Thymus (tissue), 11 donors: ENCODE measurements around the gene NOTCH4. TPM values are rescaled to one million over a fixed set of nuclear protein-coding genes. Genes with fewer than 3 reads are reported as not detected.
"Not testable (repeated sequence)": the region's sequence is repeated elsewhere in the genome, so short reads cannot be mapped to it uniquely, and the experiment has no call there.

Experiments used
- DNase-seq, 9 donors: peaks; one replicate each; pipeline ENCODE4 v3.0.0-alpha.2; 2013; ENCODE audit warnings: low spot score in 9 of 9, low read depth in 6 of 9, missing footprints in 1 of 9
- H3K27ac ChIP-seq, 2 donors: one replicate each; pipeline ENCODE4 v1.5.1; 2013; ENCODE audit warnings: control low read depth in 1 of 2, low read depth in 1 of 2, low read length in 1 of 2, mild to moderate bottlenecking in 1 of 2, moderate library complexity in 1 of 2
- H3K27me3 ChIP-seq, 2 donors: one replicate each; pipeline ENCODE4 v1.5.1; 2013; ENCODE audit warnings: low read length in 1 of 2; ENCODE audit not compliant: control insufficient read depth in 2 of 2, insufficient read depth in 1 of 2
- H3K36me3 ChIP-seq, 2 donors: one replicate each; pipeline ENCODE4 v1.5.1; 2013; ENCODE audit warnings: low read length in 1 of 2, mild to moderate bottlenecking in 1 of 2, moderate library complexity in 1 of 2; ENCODE audit not compliant: control insufficient read depth in 2 of 2, insufficient read depth in 2 of 2
- H3K4me1 ChIP-seq, 2 donors: one replicate each; pipeline ENCODE4 v1.5.1; 2013; ENCODE audit warnings: low read length in 2 of 2; ENCODE audit not compliant: control insufficient read depth in 2 of 2, insufficient read depth in 2 of 2
- H3K4me3 ChIP-seq, 2 donors: one replicate each; pipeline ENCODE4 v1.5.1; 2013; ENCODE audit warnings: low read length in 2 of 2, control low read depth in 1 of 2, mild to moderate bottlenecking in 1 of 2
- H3K9me3 ChIP-seq, 2 donors: one replicate each; pipeline ENCODE4 v1.5.1; 2013; ENCODE audit warnings: low read length in 1 of 2, mild to moderate bottlenecking in 1 of 2; ENCODE audit not compliant: control insufficient read depth in 2 of 2, insufficient read depth in 1 of 2
- WGBS: extraction: QIAGEN DNeasy Blood & Tissue Kit; methylation state at CpG from one replicate; pipeline ENCODE4 v1.1.7; 2013; 5-methylcytosine and 5-hydroxymethylcytosine counted together
- polyA plus RNA-seq: library from polyadenylated mRNA; stranded (reverse); fragments of 200-250 nt; gene quantifications from one replicate; pipeline ENCODE4 v1.2.3, GENCODE V29; 2013
- total RNA-seq: library from RNA; stranded (reverse); fragments of 120-200 nt; gene quantifications from one replicate; pipeline ENCODE4 v1.2.4, GENCODE V29; 2013
- donor health status: healthy.

The NOTCH4 gene
- total and polyA plus RNA-seq, 2 donors: 2.5 to 32.7 TPM

DNA sequence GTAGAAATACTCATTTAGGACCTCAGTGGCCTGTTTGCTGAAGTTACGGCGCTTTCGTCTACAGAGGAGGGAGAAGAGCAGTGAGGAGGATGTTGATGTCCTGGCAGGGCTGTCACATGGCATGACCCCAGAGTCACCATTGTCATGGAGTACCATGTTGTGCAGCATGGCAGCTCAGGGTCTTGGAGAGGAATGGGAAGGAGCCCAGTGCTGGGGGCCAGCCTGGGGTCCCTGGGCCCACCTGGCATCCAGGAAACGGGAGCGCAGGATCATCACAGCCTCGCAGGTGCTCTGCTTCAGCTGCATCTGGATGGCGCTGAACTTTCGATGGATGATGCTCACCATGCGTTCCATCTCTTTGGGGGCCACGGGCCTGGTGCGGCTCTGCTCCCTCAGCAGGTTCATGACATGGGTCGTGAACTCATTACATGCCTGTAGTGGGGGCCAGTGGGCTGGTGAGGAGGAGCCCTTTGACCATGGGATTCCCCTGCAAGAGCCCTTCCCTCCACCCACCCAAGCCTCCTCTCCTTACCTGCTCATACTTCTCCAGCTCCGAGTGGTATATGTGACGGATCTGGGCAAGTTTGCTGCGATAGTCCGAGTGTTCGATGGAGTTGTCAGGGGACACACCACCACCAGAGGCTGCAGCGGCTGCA lies 36.0 kb downstream of the NOTCH4 start:
- DNase-seq, H3K27ac ChIP-seq, H3K27me3 ChIP-seq, H3K9me3 ChIP-seq: not testable (repeated sequence)
- Histone ChIP-seq H3K4me3 (peak overlapping the region in 1 of 2 donors; percentile 97), H3K4me1 (peaks cover 26 to 59% of the 10 kb centered on the region in 2 donors), H3K36me3 (peaks cover 50 to 60% of the 10 kb centered on the region in 2 donors)
- 90% methylated on average over 18 of the region's 18 CpGs for WGBS

DNA sequence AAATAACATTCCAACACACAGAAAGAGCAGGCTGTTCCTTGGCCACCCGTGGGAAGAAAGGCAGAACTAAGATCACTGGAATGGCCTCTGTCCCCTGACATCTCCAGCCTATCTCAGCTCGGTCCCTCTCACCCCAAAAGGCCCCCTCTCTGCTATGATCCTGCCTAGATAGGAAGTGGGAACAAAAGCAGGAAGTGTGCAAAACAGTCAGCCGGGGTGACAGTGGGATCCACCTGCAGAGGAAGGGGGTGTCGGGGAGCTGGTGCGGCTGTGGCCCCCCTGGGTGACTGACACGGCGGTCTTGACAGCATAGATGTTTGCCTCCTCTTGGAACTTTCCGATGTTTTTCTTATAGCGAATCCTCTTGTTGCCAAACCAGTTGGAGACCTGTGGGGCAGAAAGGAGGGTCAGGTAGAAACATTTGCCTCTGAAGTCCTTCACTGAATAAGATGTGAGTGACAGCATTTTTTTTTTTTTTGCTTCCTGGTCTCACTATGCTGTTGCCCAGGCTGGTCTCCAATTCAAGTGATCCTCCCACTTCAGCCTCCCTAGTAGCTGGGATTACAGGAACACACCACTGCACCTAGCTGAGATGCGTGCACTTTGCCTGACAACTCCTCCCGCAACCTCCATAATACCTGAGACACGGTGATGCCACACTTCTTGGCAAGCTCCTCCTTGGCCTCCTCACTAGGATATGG lies 36.7 kb downstream of the NOTCH4 start:
- Histone ChIP-seq H3K4me3 (no peak overlapping the region), H3K27ac (peak overlapping the region; percentile 68), H3K36me3 (peaks cover 57 to 67% of the 10 kb centered on the region in 2 donors), H3K9me3 (peaks cover 1 to 8% of the 10 kb centered on the region in 2 donors), H3K27me3 (no peaks in the 10 kb centered on the region), H3K4me1 (peaks cover 26 to 58% of the 10 kb centered on the region in 2 donors)
- WGBS: 37% methylated on average over 12 of the region's 12 CpGs
- DNase-seq: no peak

GRCh38 chr6:32186151-32186840 lies 37.6 kb downstream of the NOTCH4 start:
- H3K36me3 ChIP-seq: peaks cover 58 to 73% of the 10 kb centered on the region in 2 donors
- 85% methylated on average over 10 of the region's 10 CpGs for WGBS
- H3K4me1 ChIP-seq: peaks cover 26 to 49% of the 10 kb centered on the region in 2 donors
- not testable (repeated sequence) for DNase-seq, H3K9me3 ChIP-seq, H3K27me3 ChIP-seq, H3K4me3 ChIP-seq
- peak overlapping the region; percentile 68 for H3K27ac ChIP-seq

DNA sequence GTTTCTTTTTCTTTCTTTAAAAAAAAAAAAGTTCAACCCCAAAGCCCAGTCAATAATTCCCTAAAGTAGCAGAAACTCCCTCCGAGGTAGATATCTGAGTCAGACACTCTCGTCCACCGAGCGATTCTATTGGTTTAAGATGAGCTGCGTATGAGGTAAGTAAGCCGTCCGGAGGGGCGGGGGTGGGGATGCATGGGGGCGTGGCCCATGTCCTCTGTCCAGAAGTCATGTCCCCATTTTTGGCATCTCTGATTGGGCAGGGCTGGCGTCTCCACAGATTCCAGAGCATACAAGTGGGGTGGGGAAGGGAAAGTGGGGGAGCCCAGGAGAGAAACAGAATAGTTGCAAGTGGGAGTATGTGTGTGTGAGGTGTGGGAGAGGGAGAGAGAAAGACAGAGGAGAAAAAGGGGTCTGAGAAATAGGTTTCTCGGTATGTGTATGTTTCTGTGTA lies 38.2 kb downstream of the NOTCH4 start:
- H3K27me3 ChIP-seq, H3K4me3 ChIP-seq, DNase-seq, H3K9me3 ChIP-seq: not testable (repeated sequence)
- WGBS: 87% methylated on average over 11 of the region's 11 CpGs
- H3K36me3 ChIP-seq: peaks cover 61 to 74% of the 10 kb centered on the region in 2 donors
- peak overlapping the region in 1 of 2 donors; percentile 11 for H3K27ac ChIP-seq
- H3K4me1 ChIP-seq: peaks cover 22 to 43% of the 10 kb centered on the region in 2 donors

- H3K4me3 ChIP-seq: no peak within 1 kb of the TSS
- peaks cover 1 to 2% of the 10 kb centered on the region in 2 donors for H3K9me3 ChIP-seq
- H3K4me1 ChIP-seq: peaks cover 28 to 46% of the 10 kb centered on the region in 2 donors
- DNase-seq: no peak
- H3K36me3 ChIP-seq: peaks cover 66 to 85% of the 10 kb centered on the region in 2 donors
- 97% methylated on average over 6 of the region's 6 CpGs for WGBS
- no peak within 1 kb of the TSS for H3K27ac ChIP-seq
- H3K27me3 ChIP-seq: no peaks in the 10 kb centered on the region
Measured at GRCh38 chr6:32184084-32184640, 39.7 kb downstream of the NOTCH4 start, which contains the start of gene AGER. Gene AGER (minus strand): TSS chr6:32184253. CDS start chr6:32184222, 31 bp downstream.

GRCh38 chr6:32183483-32184083 lies 40.3 kb downstream of the NOTCH4 start:
- no peak overlapping the region for H3K27ac ChIP-seq
- 98% methylated on average over 15 of the region's 15 CpGs for WGBS

GRCh38 chr6:32183030-32183429 lies 40.8 kb downstream of the NOTCH4 start:
- Histone ChIP-seq H3K36me3 (peaks cover 61 to 74% of the 10 kb centered on the region in 2 donors), H3K4me1 (peaks cover 19 to 41% of the 10 kb centered on the region in 2 donors), H3K9me3 (peaks cover 0 to 1% of the 10 kb centered on the region in 2 donors), H3K27me3 (no peaks in the 10 kb centered on the region), H3K27ac (no peak overlapping the region), H3K4me3 (no peak overlapping the region)
- WGBS: 94% methylated on average over 3 of the region's 3 CpGs
- no peak for DNase-seq

More at GRCh38 chr6:32183483-32184083, 40.3 kb downstream of the NOTCH4 start:
- Histone ChIP-seq H3K9me3 (peaks cover 0 to 1% of the 10 kb centered on the region in 2 donors), H3K4me3 (no peak overlapping the region), H3K4me1 (peaks cover 24 to 46% of the 10 kb centered on the region in 2 donors), H3K36me3 (peaks cover 65 to 79% of the 10 kb centered on the region in 2 donors), H3K27me3 (no peaks in the 10 kb centered on the region)
- no peak for DNase-seq

GRCh38 chr6:32182555-32182981 lies 41.3 kb downstream of the NOTCH4 start:
- Histone ChIP-seq H3K27me3 (no peaks in the 10 kb centered on the region), H3K4me1 (peaks cover 14 to 38% of the 10 kb centered on the region in 2 donors), H3K9me3 (peaks cover 0 to 1% of the 10 kb centered on the region in 2 donors), H3K36me3 (peaks cover 56 to 69% of the 10 kb centered on the region in 2 donors), H3K27ac (no peak overlapping the region), H3K4me3 (no peak overlapping the region)
- no peak for DNase-seq
- 97% methylated on average over 10 of the region's 10 CpGs for WGBS
